Ascending aorta (tissue), 2 donors: ENCODE results near the gene CACNA2D1. TPM values are rescaled to one million over a fixed set of nuclear protein-coding genes. Genes with fewer than 3 reads are reported as not detected.

Source experiments
- DNase-seq, 2 donors: peaks; one replicate each; pipeline ENCODE4 v3.0.0-alpha.2; 2019; ENCODE audit warnings: low spot score in 2 of 2
- H3K27ac ChIP-seq, 2 donors: fragments of 200-600 bp; sonication (generic); one replicate each; pipeline ENCODE4 v1.5.1; 2016 to 2017; ENCODE audit warnings: mild to moderate bottlenecking in 1 of 2
- H3K27me3 ChIP-seq: fragments of 200-600 bp; sonication (generic); one replicate; pipeline ENCODE4 v1.5.1; 2017
- H3K36me3 ChIP-seq, 2 donors: fragments of 200-600 bp; sonication (generic); one replicate each; pipeline ENCODE4 v1.5.1; 2016
- H3K4me1 ChIP-seq, 2 donors: fragments of 200-600 bp; sonication (generic); one replicate each; pipeline ENCODE4 v1.5.1; 2016 to 2017; ENCODE audit warnings: mild to moderate bottlenecking in 1 of 2
- H3K4me3 ChIP-seq, 2 donors: fragments of 200-600 bp; sonication (generic); one replicate each; pipeline ENCODE4 v1.5.1; 2016 to 2017; ENCODE audit warnings: mild to moderate bottlenecking in 1 of 2
- H3K9me3 ChIP-seq, 2 donors: fragments of 200-600 bp; sonication (generic); one replicate each; pipeline ENCODE4 v1.5.1; 2016
- intact Hi-C: fragments of 100-400 bp; cut with DNase I; formaldehyde crosslinking; loops from one replicate; pipeline ENCODE4 v1.15.1; 2023
- total RNA-seq: library from RNA; depleted of rRNA; stranded (reverse); fragments of >200 nt; gene quantifications from one replicate; pipeline ENCODE4 v1.1.0, GENCODE V29; 2016
- TF ChIP-seq, protein P1 (sequence below), 3 experiments: fragments of 200-600 bp in 2 of 3; fragments of 450-650 bp in 1 of 3; sonication (generic) in 2 of 3; IDR thresholded peaks; one replicate each; pipeline ENCODE4 v1.5.1; 2016 to 2019; ENCODE audit warnings: antibody characterized with exemption in 3 of 3, mild to moderate bottlenecking in 1 of 3, moderate library complexity in 1 of 3

The CACNA2D1 gene
- total RNA-seq, 1 donor from 2014 or later: 17.3 TPM

DNA sequence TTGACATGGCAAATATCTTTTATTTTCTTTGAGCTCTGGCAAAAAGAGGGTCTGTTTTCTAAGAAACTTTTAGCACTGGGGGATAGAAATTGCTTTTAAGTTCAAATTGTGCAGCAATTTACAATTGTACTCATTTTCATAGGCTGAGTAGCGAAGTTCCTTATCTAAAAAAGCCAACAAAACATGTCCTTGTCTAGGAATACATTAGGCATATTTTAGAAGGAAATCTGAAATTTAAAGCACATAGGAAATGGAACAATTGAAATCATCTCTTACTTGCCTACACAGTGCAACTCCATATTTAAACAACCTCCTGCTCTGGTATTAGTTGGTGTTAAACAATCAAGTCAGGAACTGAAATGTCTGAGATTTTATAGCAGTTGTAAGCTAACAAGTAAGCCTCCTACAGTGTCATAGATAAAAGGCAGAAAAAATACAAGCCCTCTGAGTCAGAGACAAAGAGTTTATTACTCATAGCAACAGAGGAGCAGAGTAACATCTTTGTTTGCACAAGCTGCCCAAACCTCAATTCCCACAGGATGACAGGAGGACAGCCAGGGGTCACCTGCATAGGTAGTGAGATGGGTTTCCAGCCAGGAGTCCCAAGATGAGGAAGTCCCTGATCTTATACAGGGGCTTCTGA lies 393.6 kb downstream of the CACNA2D1 start:
- H3K4me1 ChIP-seq: no peaks in the 10 kb centered on the region
- H3K36me3 ChIP-seq: no peaks in the 10 kb centered on the region
- no peaks in the 10 kb centered on the region for H3K9me3 ChIP-seq
- intact Hi-C loops: loop anchor here (10.0 kb wide), 1 partner anchor 675 kb away; no protein-coding TSS in a partner anchor
- H3K27me3 ChIP-seq: no peaks in the 10 kb centered on the region
- no peak for DNase-seq
- H3K4me3 ChIP-seq: no peak overlapping the region
- H3K27ac ChIP-seq: no peak overlapping the region
- TF ChIP-seq, protein P1, sequence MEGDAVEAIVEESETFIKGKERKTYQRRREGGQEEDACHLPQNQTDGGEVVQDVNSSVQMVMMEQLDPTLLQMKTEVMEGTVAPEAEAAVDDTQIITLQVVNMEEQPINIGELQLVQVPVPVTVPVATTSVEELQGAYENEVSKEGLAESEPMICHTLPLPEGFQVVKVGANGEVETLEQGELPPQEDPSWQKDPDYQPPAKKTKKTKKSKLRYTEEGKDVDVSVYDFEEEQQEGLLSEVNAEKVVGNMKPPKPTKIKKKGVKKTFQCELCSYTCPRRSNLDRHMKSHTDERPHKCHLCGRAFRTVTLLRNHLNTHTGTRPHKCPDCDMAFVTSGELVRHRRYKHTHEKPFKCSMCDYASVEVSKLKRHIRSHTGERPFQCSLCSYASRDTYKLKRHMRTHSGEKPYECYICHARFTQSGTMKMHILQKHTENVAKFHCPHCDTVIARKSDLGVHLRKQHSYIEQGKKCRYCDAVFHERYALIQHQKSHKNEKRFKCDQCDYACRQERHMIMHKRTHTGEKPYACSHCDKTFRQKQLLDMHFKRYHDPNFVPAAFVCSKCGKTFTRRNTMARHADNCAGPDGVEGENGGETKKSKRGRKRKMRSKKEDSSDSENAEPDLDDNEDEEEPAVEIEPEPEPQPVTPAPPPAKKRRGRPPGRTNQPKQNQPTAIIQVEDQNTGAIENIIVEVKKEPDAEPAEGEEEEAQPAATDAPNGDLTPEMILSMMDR (IDR thresholded peaks at IDR 0.05): no peak

DNA sequence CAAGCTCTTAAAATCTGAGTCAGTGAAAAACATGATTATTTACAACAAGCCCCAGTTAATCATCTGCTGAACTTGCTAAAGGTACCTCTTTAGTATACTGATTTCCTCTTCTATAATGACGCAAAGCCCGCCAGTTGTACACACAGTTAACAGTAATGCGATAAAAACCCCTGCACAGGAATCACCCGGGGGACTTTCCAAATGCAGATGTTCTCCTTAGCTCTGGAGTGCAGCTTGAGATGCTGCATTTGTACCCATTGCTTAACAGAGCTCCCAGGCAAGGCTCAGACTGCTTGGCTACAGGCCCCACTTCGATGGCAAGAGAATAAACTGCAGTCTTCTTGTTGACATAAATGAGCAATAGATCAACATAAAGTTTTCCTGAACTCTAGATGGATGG lies 394.1 kb downstream of the CACNA2D1 start:
- Histone ChIP-seq H3K4me3 (no peak overlapping the region), H3K36me3 (no peaks in the 10 kb centered on the region), H3K27ac (no peak overlapping the region), H3K27me3 (no peaks in the 10 kb centered on the region), H3K9me3 (no peaks in the 10 kb centered on the region), H3K4me1 (peaks cover 0 to 3% of the 10 kb centered on the region in 2 donors)
- DNase-seq: no peak
- TF ChIP-seq, protein P1 (IDR thresholded peaks at IDR 0.05): no peak
- intact Hi-C loops: loop anchor here (10.0 kb wide), 1 partner anchor 675 kb away; no protein-coding TSS in a partner anchor

DNA sequence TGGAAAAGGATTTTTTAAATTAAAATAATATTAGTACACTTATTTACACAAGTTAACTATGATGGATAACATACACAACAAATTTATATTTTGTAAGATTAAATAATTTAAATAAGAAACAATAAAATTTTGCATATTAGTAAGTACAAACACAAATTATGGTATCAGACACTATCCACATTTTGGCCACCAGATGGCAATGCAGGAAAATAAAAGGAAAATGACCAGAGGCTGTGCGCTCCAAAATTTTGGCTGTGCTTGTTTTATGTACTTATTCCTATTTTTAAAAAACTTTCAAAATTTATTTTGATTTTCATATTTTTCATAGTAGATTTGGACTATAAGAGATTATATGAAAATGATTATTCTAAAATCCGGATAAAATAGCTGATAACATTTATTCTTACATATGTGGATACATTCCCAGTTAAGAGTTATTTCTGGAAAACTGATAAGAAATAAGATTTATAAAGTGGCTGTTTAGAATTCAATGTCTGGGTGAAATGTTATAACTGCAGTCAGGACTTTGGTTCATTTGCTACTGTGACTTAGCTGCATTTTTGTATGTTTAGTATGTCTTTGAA lies 399.0 kb downstream of the CACNA2D1 start:
- H3K36me3 ChIP-seq: no peaks in the 10 kb centered on the region
- TF ChIP-seq, protein P1 (IDR thresholded peaks at IDR 0.05): peak; percentile 30 to 73 (median 61)
- no peak overlapping the region for H3K4me3 ChIP-seq
- H3K27me3 ChIP-seq: no peaks in the 10 kb centered on the region
- no peak overlapping the region for H3K27ac ChIP-seq
- H3K9me3 ChIP-seq: no peaks in the 10 kb centered on the region
- H3K4me1 ChIP-seq: peaks cover 0 to 3% of the 10 kb centered on the region in 2 donors
- DNase-seq: no peak
- intact Hi-C loops: loop anchor here (1.0 to 10.0 kb wide), 3 partner anchors 436 to 680 kb away; no protein-coding TSS in a partner anchor

DNA sequence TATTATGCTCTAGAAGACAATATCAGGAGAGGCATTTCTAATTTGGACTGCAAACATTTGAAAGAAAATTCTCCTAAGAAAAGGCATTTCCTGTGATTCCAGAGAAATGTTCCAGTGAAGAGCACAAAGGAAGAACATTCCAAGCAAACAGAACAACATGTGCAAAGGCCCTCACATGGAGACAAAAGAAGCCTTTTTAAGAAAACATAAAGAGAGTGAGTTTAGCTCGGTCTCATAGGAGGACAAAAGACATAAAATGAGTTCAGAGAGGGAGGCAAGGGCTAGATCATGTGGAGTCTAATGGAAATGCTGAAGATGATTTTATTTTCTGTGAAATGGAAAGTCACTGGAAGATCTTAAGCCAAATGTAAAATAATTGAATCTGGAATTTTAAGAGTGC lies 404.0 kb downstream of the CACNA2D1 start:
- intact Hi-C loops: loop anchor here (10.0 kb wide), 1 partner anchor 685 kb away; no protein-coding TSS in a partner anchor

DNA sequence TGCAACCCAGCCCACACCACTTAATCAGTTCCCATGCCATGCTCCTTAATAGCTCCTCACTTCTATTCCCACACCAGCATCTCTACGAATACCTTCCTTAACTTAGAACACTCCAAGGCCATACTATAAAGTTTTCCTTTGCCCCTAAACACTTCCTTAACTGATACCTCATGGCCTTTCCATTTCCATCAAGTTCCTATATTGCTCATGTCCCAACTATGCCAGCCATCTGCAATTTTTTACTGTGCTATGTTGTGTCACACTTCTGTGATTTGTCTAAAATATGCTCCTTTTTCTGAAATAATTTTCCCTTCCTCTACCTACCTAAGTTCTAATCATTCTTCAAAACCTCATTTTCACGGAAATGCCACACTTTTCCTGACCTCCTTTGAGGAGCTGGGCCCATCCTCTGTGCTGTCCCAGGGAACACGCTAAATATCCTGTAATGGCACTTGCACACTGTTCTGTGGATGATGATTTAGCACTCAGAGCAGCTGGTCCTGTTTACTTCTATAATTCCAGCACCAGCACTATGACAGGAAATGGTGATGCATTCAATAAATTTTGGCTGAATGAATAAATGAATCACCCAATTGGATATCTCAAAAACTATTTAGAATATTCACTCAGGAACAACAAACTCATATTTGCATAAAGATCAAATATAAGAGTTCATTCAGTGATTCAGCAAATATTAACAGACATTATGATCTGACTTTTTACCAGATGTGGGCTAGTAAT lies 407.3 kb downstream of the CACNA2D1 start:
- TF ChIP-seq, protein P1 (IDR thresholded peaks at IDR 0.05): no peak
- intact Hi-C loops: no loop called here
- Histone ChIP-seq H3K9me3 (no peaks in the 10 kb centered on the region), H3K4me3 (no peak overlapping the region), H3K27me3 (no peaks in the 10 kb centered on the region), H3K36me3 (no peaks in the 10 kb centered on the region), H3K4me1 (no peaks in the 10 kb centered on the region), H3K27ac (no peak overlapping the region)
- DNase-seq: no peak

More for the DNA sequence above, 404.0 kb downstream of the CACNA2D1 start:
- TF ChIP-seq, protein P1 (IDR thresholded peaks at IDR 0.05): no peak
- Histone ChIP-seq H3K36me3 (no peaks in the 10 kb centered on the region), H3K4me1 (peaks cover 0 to under 1% of the 10 kb centered on the region in 2 donors), H3K9me3 (no peaks in the 10 kb centered on the region), H3K27me3 (no peaks in the 10 kb centered on the region), H3K4me3 (no peak overlapping the region), H3K27ac (no peak overlapping the region)
- DNase-seq: no peak
